Smooth muscle cell (in vitro differentiated cells): ENCODE data around the gene CTDSP2. TPM values are rescaled to one million over a fixed set of nuclear protein-coding genes. Genes with fewer than 3 reads are reported as not detected.
"Not testable (repeated sequence)": the region's sequence is repeated elsewhere in the genome, so short reads cannot be mapped to it uniquely, and the experiment has no call there.

ENCODE experiments used
- DNase-seq: peaks from one replicate; lab custom pipeline; 2025; ENCODE audit not compliant: unreplicated experiment; lab: John Stamatoyannopoulos, UW
- H2AFZ ChIP-seq: fragments of 200-600 bp; sonication (generic); 2 replicates; pipeline ENCODE4 v1.6.0; 2016; ENCODE audit warnings: antibody characterized with exemption, low read depth, mild to moderate bottlenecking
- H3F3A ChIP-seq: fragments of 200-600 bp; sonication (generic); 2 replicates; pipeline ENCODE4 v1.6.0; 2017; ENCODE audit warnings: antibody characterized with exemption, low read depth
- H3K27ac ChIP-seq: fragments of 200-600 bp; sonication (generic); 2 replicates; pipeline ENCODE4 v1.5.1; 2016; ENCODE audit warnings: low read depth, mild to moderate bottlenecking
- H3K27me3 ChIP-seq: fragments of 200-600 bp; sonication (generic); 2 replicates; pipeline ENCODE4 v1.6.1; 2016; ENCODE audit warnings: low read depth, mild to moderate bottlenecking
- H3K36me3 ChIP-seq: fragments of 200-600 bp; sonication (generic); 2 replicates; pipeline ENCODE4 v1.5.1; 2016; ENCODE audit warnings: low read depth
- H3K4me1 ChIP-seq: fragments of 200-600 bp; sonication (generic); 2 replicates; pipeline ENCODE4 v1.5.1; 2016; ENCODE audit warnings: low read depth
- H3K4me2 ChIP-seq: fragments of 200-600 bp; sonication (generic); 2 replicates; pipeline ENCODE4 v1.6.0; 2016; ENCODE audit warnings: mild to moderate bottlenecking
- H3K4me3 ChIP-seq: fragments of 200-600 bp; sonication (generic); 2 replicates; pipeline ENCODE4 v1.5.1; 2016; ENCODE audit warnings: mild to moderate bottlenecking
- H3K79me2 ChIP-seq: fragments of 200-600 bp; sonication (generic); 2 replicates; pipeline ENCODE4 v1.6.0; 2016; ENCODE audit warnings: low read depth, mild to moderate bottlenecking
- H3K9ac ChIP-seq: fragments of 200-600 bp; sonication (generic); 2 replicates; pipeline ENCODE4 v1.6.0; 2016; ENCODE audit warnings: low read depth
- H3K9me3 ChIP-seq: fragments of 200-600 bp; sonication (generic); replicated peaks from 2 replicates; pipeline ENCODE4 v1.5.1; 2016; ENCODE audit warnings: low read depth
- H4K20me1 ChIP-seq: fragments of 200-600 bp; sonication (generic); 2 replicates; pipeline ENCODE4 v1.6.0; 2016; ENCODE audit warnings: low read depth
- CTCF ChIP-seq: fragments of 200-600 bp; sonication (generic); IDR thresholded peaks from 2 replicates; pipeline ENCODE4 v1.5.1; 2017; ENCODE audit warnings: borderline replicate concordance, mild to moderate bottlenecking, antibody characterized with exemption; ENCODE audit not compliant: insufficient read depth, poor library complexity, severe bottlenecking
- WGBS: methylation state at CpG from one replicate; pipeline ENCODE4 v1.1.7; 2016; ENCODE audit warnings: low lambda C conversion rate; 5-methylcytosine and 5-hydroxymethylcytosine counted together
- polyA plus RNA-seq: library from polyadenylated mRNA; unstranded; fragments of >200 nt; fragmentation: Nextera tagmentation; extraction: Ambion mirVana; gene quantifications from 2 replicates; pipeline ENCODE4 v1.2.1, GENCODE V29; 2016
- total RNA-seq: library from RNA; depleted of rRNA; stranded (reverse); fragments of >200 nt; gene quantifications from 2 replicates; pipeline ENCODE4 v1.2.3, GENCODE V29; 2014

CTDSP2 gene
- total and polyA plus RNA-seq, 2 experiments from 2014 or later, result 62.0 to 77.4 TPM

- no peak for TF ChIP-seq CTCF
- WGBS, result 84% methylated on average over 4 of the region's 4 CpGs
- Histone ChIP-seq H3K27ac (peak overlapping the region; percentile 57), H3F3A (peaks cover 15% of the 10 kb centered on the region), H3K4me2 (no peak overlapping the region), H3K36me3 (no peaks in the 10 kb centered on the region), H3K9ac (no peak overlapping the region), H4K20me1 (no peaks in the 10 kb centered on the region), H3K4me1 (peaks cover 12% of the 10 kb centered on the region), H3K27me3 (no peaks in the 10 kb centered on the region), H3K4me3 (no peak overlapping the region), H2AFZ (no peak overlapping the region), H3K9me3 (no peaks in the 10 kb centered on the region), H3K79me2 (no peaks in the 10 kb centered on the region)
- DNase-seq, result no peak
These were observed 15.4 kb upstream of the CTDSP2 start for GRCh38 chr12:57861967-57862366.

- not testable (repeated sequence) for H4K20me1 ChIP-seq, H3K79me2 ChIP-seq, H3K9me3 ChIP-seq, H3K4me2 ChIP-seq, H3K4me3 ChIP-seq, H2AFZ ChIP-seq, H3K9ac ChIP-seq, H3K27ac ChIP-seq, H3K27me3 ChIP-seq, DNase-seq, H3F3A ChIP-seq, H3K36me3 ChIP-seq
- H3K4me1 ChIP-seq, result peaks cover 12% of the 10 kb centered on the region
- WGBS, result 92% methylated on average over 5 of the region's 5 CpGs
These were observed 14.4 kb upstream of the CTDSP2 start for GRCh38 chr12:57860883-57861282.

- H3K79me2 ChIP-seq, result no peaks in the 10 kb centered on the region
- no peak overlapping the region for H3K27ac ChIP-seq
- H3K9ac ChIP-seq, result no peak overlapping the region
- no peak for TF ChIP-seq CTCF
- WGBS, result 87% methylated on average over 5 of the region's 5 CpGs
- no peak for DNase-seq
- no peaks in the 10 kb centered on the region for H3K9me3 ChIP-seq
- peaks cover 7% of the 10 kb centered on the region for H3F3A ChIP-seq
- H4K20me1 ChIP-seq, result no peaks in the 10 kb centered on the region
- H3K27me3 ChIP-seq, result no peaks in the 10 kb centered on the region
- H3K4me3 ChIP-seq, result no peak overlapping the region
- H2AFZ ChIP-seq, result no peak overlapping the region
- H3K4me1 ChIP-seq, result peaks cover 4% of the 10 kb centered on the region
- no peak overlapping the region for H3K4me2 ChIP-seq
- no peaks in the 10 kb centered on the region for H3K36me3 ChIP-seq
These were observed 12.6 kb upstream of the CTDSP2 start for GRCh38 chr12:57859121-57859520.

- H3K27me3 ChIP-seq, DNase-seq, H3K9ac ChIP-seq, H3K4me2 ChIP-seq, H3K79me2 ChIP-seq, H2AFZ ChIP-seq, H3F3A ChIP-seq, H4K20me1 ChIP-seq, H3K9me3 ChIP-seq, H3K4me3 ChIP-seq, H3K36me3 ChIP-seq, H3K4me1 ChIP-seq, H3K27ac ChIP-seq: not testable (repeated sequence)
- 88% methylated on average over 7 of the region's 7 CpGs for WGBS
These were observed 11.6 kb upstream of the CTDSP2 start for GRCh38 chr12:57858123-57858522.

GRCh38 chr12:57854965-57855364, 8.4 kb upstream of the CTDSP2 start:
- no peaks in the 10 kb centered on the region for H4K20me1 ChIP-seq
- WGBS, result 95% methylated on average over 6 of the region's 6 CpGs

More at GRCh38 chr12:57854965-57855364, 8.4 kb upstream of the CTDSP2 start:
- Histone ChIP-seq H3K9ac (no peak overlapping the region), H3K36me3 (no peaks in the 10 kb centered on the region), H3F3A (no peaks in the 10 kb centered on the region), H3K4me1 (peaks cover 24% of the 10 kb centered on the region), H3K4me3 (no peak overlapping the region), H3K27ac (no peak overlapping the region), H3K27me3 (no peaks in the 10 kb centered on the region), H3K79me2 (no peaks in the 10 kb centered on the region), H3K9me3 (no peaks in the 10 kb centered on the region), H2AFZ (no peak overlapping the region), H3K4me2 (no peak overlapping the region)
- no peak for TF ChIP-seq CTCF
- DNase-seq, result no peak
